Stimulated activated naive CD8-positive, alpha-beta T cell treated with anti-CD3 and anti-CD28 coated beads, Interleukin-15, Interleukin-2, amounts not matched to agents 100 U/mL and 50 U/mL, for 24 hours (primary cell): ENCODE results near the gene SYNJ1.
"Not testable (repeated sequence)": the region's sequence is repeated elsewhere in the genome, so short reads cannot be mapped to it uniquely, and the experiment has no call there.

ENCODE experiments used
- ATAC-seq: fragments of 150-1000 bp; cut with Tn5 transposase; one replicate; pipeline ENCODE4 v1.10.0; 2021
- DNase-seq: peaks from one replicate; pipeline ENCODE4 v3.0.0; 2021

Gene SYNJ1

GRCh38 chr21:32611471-32611997 is 116.3 kb downstream of the SYNJ1 start:
- DNase-seq = peak; percentile 61

DNA sequence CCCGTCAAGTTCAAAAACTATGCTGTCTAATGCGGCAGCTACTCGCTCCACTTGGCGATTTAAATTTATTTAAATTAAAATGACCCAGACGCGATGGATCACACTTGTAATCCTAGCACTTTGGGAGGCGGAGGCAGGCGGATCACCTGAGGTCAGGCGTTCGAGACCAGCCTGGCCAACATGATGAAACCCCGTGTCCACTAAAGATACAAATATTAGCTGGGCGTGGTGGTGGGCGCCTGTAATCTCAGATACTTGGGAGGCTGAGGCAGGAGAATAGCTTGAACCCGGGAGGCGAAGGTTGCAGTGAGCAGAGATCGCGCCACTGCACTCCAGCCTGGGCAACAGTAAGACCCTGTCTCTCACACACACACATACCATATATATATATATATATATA is 116.9 kb downstream of the SYNJ1 start:
- not testable (repeated sequence) for DNase-seq, ATAC-seq

More at GRCh38 chr21:32611471-32611997, 116.3 kb downstream of the SYNJ1 start:
- peak; percentile 40 for ATAC-seq

DNA sequence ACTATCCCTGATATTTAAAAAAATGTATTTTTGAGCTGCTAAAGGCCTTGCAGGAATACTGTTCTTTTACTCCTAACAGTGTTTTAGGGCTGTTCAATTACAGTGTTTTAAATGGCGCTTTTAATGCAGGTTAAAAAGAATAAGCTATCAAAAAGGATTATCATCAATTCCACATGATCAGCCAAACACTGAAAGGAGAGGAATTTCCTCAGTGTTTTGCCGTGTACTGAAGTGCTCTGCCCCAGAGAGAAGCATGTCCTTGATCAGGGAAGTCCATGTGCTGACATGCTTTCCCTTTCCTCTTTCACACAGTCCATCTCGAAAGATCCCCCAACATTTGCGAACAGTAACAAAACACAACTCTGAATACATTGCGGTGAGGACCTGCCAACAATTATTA is 119.0 kb downstream of the SYNJ1 start:
- DNase-seq (no peak), ATAC-seq (no peak)

- ATAC-seq = no peak
- no peak for DNase-seq
Observed at GRCh38 chr21:32605469-32605868, 122.3 kb downstream of the SYNJ1 start.

- no peak for DNase-seq
- no peak for ATAC-seq
Observed at GRCh38 chr21:32604464-32604863, 123.3 kb downstream of the SYNJ1 start.

DNA sequence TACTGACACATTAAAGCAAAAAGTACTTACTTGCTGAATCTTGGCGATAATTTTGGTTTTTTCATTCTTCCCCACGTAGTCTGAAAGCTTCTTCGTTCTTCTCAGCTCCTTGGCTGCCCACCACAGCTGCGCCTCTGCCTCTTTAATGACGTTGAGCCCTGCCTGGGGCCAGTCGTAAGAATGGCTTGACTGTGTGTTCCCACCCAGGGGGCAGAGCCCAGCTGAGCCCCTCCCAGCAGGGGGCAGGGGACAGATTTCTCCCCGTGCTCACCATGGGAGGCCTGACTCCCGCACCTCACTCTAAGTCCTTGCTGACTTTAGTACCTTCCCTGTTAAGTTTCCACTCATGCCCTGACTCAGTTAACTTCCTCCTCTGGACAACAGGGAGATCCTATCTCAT is 124.7 kb downstream of the SYNJ1 start:
- DNase-seq = no peak

GRCh38 chr21:32602099-32602498 is 125.7 kb downstream of the SYNJ1 start:
- DNase-seq (no peak), ATAC-seq (no peak)

More for the DNA sequence above, 124.7 kb downstream of the SYNJ1 start:
- ATAC-seq = no peak

DNA sequence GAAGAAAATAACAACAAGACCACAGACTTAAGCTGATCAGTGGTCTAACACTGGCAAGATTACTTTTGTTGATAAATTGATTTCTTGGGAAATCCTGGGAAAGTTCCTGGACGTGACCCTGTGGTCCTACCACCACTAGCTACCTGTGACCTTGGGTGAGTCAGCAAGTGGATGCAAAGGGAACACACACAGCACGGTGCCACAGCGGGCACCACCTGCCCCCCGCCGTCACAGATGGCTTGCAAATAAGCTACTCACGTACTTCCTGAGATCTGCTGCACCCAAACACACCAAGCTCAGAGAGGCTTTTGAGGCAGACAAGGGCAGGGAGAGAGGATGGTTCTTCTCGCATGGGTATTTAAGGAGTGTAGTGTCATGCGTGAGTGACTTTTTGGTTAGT is 128.3 kb downstream of the SYNJ1 start:
- ATAC-seq (no peak), DNase-seq (no peak)

- no peak for ATAC-seq
- no peak for DNase-seq
Observed at GRCh38 chr21:32599091-32599490, 128.7 kb downstream of the SYNJ1 start.

DNA sequence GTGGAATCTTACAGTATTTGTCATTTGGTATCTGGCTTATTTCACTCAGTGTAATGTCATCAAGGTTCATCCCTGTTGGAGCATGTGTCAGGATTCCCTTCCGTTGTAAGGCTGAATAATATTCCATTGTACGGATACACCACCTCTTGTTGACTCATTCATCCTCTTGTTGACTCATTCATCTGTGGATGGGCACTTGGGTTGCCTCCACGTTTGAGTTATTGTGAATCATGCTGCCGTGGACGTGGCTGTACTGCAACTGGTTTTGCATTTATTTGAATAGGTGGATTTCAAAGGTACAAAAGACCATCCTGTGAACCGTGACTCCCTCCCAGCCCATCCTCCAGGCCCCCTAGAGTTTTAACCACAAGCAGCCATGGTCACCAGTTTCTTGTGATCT is 130.6 kb downstream of the SYNJ1 start:
- ATAC-seq = no peak
- DNase-seq = no peak

GRCh38 chr21:32595431-32595830 is 132.4 kb downstream of the SYNJ1 start:
- ATAC-seq = no peak
- no peak for DNase-seq

- ATAC-seq (no peak), DNase-seq (no peak)
Observed at GRCh38 chr21:32593690-32594089, 134.1 kb downstream of the SYNJ1 start.

DNA sequence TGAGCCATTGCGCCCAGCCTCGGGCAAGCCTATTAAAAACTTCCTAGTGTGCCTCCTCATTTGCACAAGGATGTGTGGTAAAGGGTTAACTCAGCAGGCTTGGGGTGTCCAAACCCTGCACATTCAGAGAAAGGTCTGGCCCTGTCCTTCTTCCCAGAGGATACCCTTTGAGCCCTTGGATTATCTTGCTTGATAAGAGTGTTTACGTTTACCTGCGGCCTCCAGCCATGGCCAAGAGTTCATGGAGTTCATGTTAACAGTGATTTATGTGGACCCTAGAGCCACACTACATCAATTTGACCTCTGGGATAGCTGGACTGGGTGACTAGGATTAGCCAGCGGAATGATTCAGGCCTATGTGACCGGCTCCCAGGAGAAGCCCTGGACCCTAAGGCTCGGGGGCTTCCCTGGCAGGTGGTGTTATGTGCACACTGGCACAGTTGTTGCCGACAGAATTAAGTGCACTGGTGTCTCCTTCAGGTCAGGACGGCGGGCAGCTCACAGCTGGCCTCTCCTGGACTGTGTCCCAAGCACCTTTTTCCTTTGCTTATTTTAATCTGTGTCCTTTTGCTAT is 134.8 kb downstream of the SYNJ1 start:
- DNase-seq = no peak

DNA sequence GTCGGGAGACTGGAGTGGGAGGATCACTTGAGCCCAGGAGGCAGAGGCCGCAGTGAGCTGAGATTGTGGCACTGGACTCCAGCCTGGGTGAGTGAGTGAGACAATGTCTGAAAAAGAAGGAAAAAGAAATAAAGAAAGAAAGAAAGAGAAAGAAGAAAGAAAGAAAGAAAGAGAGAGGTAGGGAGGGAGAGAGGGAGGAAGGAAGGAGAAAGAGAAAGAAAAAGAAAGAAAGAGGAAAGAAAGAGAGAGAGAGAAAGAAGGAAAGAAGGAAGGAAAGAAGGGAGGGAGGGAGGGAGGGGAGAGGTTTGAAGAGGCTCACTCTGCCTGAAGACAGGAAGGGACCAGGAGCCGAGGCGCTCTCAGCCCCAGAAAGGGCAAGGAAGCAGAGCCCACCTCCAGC is 137.7 kb downstream of the SYNJ1 start:
- ATAC-seq (no peak), DNase-seq (no peak)

More for the DNA sequence above, 134.8 kb downstream of the SYNJ1 start:
- no peak for ATAC-seq

GRCh38 chr21:32587651-32588050 is 140.2 kb downstream of the SYNJ1 start:
- no peak for ATAC-seq

GRCh38 chr21:32587120-32587519 is 140.7 kb downstream of the SYNJ1 start:
- DNase-seq (no peak), ATAC-seq (no peak)

More at GRCh38 chr21:32587651-32588050, 140.2 kb downstream of the SYNJ1 start:
- no peak for DNase-seq

DNA sequence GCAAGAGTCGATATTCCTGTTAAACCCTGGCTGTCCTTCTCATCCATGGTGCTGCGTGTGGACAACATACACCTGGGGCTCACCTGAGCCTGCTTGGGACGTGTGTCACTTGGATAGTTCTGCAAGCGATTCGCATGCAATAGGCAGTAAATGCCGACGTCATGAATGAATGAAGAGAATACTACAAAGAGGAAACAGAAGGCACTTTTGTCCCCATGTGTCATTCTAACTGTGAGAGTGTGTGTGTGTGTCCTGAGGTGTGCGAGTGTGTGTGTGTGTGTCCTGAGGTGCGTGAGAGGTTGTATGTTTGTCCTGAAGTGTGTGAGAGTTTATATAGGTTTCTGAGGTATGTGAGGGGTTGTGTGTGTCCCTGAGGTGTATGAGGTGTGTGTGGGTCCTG is 141.8 kb downstream of the SYNJ1 start:
- no peak for DNase-seq
- ATAC-seq = no peak

- ATAC-seq (no peak), DNase-seq (no peak)
Observed at GRCh38 chr21:32585042-32585710, 142.6 kb downstream of the SYNJ1 start, which contains the start of gene TCP10L. Gene TCP10L (minus strand): TSS chr21:32585523. CDS start chr21:32584304, 1,219 bp downstream.

GRCh38 chr21:32584472-32584871 is 143.3 kb downstream of the SYNJ1 start:
- no peak for DNase-seq
- no peak for ATAC-seq

GRCh38 chr21:32581732-32582131 is 146.1 kb downstream of the SYNJ1 start:
- DNase-seq (no peak), ATAC-seq (no peak)

DNA sequence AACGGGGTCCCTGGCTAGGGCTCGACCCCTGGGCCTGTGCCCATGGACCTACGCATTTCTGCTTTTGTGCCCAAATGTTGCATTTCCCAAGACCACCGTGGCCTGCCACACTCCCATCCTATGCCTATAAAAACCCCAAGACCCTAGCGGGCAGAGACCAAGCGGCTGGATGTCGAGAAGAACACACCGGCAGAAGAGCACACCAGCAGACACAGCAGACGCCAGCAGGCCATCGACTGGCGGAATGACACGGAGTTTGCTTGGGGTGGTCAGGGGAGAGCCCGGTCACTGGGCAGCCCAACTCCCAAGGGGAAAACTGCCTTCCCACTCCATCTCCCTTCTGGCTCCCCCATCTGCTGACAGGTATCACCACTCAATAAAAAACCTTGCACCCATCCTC is 146.9 kb downstream of the SYNJ1 start:
- no peak for DNase-seq
- no peak for ATAC-seq
